HCT116 (cell line): ENCODE measurements around the gene SCN8A. TPM values are rescaled to one million over a fixed set of nuclear protein-coding genes. Genes with fewer than 3 reads are reported as not detected.

Experiments used
- ATAC-seq: fragments of 200-7000 bp; cut with Tn5 transposase; 2 replicates; pipeline ENCODE4 v1.9.1; 2020; ENCODE audit warnings: mild to moderate bottlenecking, moderate library complexity
- BruUV-seq: library from RNA; stranded (reverse); fragments of 400-500 nt; replicated peaks from 2 replicates; lab custom pipeline; 2021; lab: Mats Ljungman, UMichigan
- CTCF ChIA-PET: fragments of 300-600 bp; sonication (Branson Sonifier 250); formaldehyde crosslinking; loops from one replicate; lab custom pipeline; 2021; ENCODE audit warnings: antibody characterized with exemption; lab: Charles Lee
- POLR2A ChIA-PET: fragments of 300-600, 350-600 bp; sonication (Branson Sonifier 250); formaldehyde crosslinking; loops from one replicate; lab custom pipeline; 2021; ENCODE audit warnings: antibody characterized with exemption; lab: Charles Lee
- RAD21 ChIA-PET, 2 experiments: fragments of 300-600 bp; sonication (Branson Sonifier 250); formaldehyde crosslinking; loops; one replicate each; lab custom pipeline; 2023; ENCODE audit warnings: low total read pairs in 2 of 2; ENCODE audit not compliant: uncharacterized antibody in 2 of 2, unreplicated experiment in 2 of 2, low non-redundant PET in 1 of 2; lab: Charles Lee
- DNase-seq: peaks from one replicate; pipeline ENCODE4 v3.0.0-alpha.2; 2010; ENCODE audit warnings: low read depth, low spot score
- H2AFZ ChIP-seq: fragments of 200-600 bp; shearing (Covaris generic), sonication (generic); 2 replicates; pipeline ENCODE4 v1.6.1; 2017; ENCODE audit warnings: low read depth, mixed run types, mixed read lengths, antibody characterized with exemption, low read length; ENCODE audit not compliant: poor library complexity, severe bottlenecking
- H3K27ac ChIP-seq: 2 replicates; pipeline ENCODE4 v1.5.1; 2012; ENCODE audit warnings: low read depth, low read length
- H3K27me3 ChIP-seq: fragments of 200-600 bp; sonication (generic); 2 replicates; pipeline ENCODE4 v1.6.1; 2016; ENCODE audit warnings: mixed run types, low read length, mixed read lengths; ENCODE audit not compliant: insufficient read depth
- H3K36me3 ChIP-seq, 2 experiments: fragments of 200-500 bp in 1 of 2; fragments of 200-600 bp in 1 of 2; sonication (Bioruptor generic) in 1 of 2; sonication (generic) in 1 of 2; 2 replicates each; pipeline versions ENCODE4 v1.5.1 to v1.6.1; 2014 to 2016; ENCODE audit warnings: low read length in 2 of 2, inconsistent platforms in 1 of 2, mixed read lengths in 1 of 2, mixed run types in 1 of 2; ENCODE audit not compliant: insufficient read depth in 2 of 2, control insufficient read depth in 1 of 2
- H3K4me1 ChIP-seq, 2 experiments: fragments of 200-600 bp in 1 of 2; sonication (generic) in 1 of 2; 2 replicates each; pipeline versions ENCODE4 v1.5.1 to v1.6.1; 2012 to 2017; ENCODE audit warnings: low read length in 2 of 2, inconsistent platforms in 1 of 2, mild to moderate bottlenecking in 1 of 2, mixed read lengths in 1 of 2, mixed run types in 1 of 2, moderate library complexity in 1 of 2; ENCODE audit not compliant: insufficient read depth in 2 of 2, control insufficient read depth in 1 of 2
- H3K4me2 ChIP-seq: fragments of 200-600 bp; sonication (generic); 2 replicates; pipeline ENCODE4 v1.6.1; 2017; ENCODE audit warnings: mixed run types, low read length, mixed read lengths
- H3K4me3 ChIP-seq, 2 experiments: fragments of 200-600 bp in 1 of 2; sonication (generic) in 1 of 2; replicated peaks in 1 of 2; 2 replicates each; pipeline ENCODE4 v1.5.1; 2011 to 2016; ENCODE audit warnings: low read length in 2 of 2, control low read depth in 1 of 2, low read depth in 1 of 2, mild to moderate bottlenecking in 1 of 2, mixed read lengths in 1 of 2, mixed run types in 1 of 2
- H3K79me2 ChIP-seq: fragments of 200-600 bp; sonication (generic); 2 replicates; pipeline ENCODE4 v1.6.1; 2017; ENCODE audit warnings: mild to moderate bottlenecking, mixed run types, low read length, moderate library complexity, mixed read lengths; ENCODE audit not compliant: insufficient read depth
- H3K9ac ChIP-seq: fragments of 200-600 bp; sonication (generic); 2 replicates; pipeline ENCODE4 v1.6.1; 2016; ENCODE audit warnings: low read length, mixed read lengths
- H3K9me2 ChIP-seq: fragments of 200-600 bp; sonication (generic), shearing (Covaris generic); 2 replicates; pipeline ENCODE4 v1.6.1; 2017; ENCODE audit warnings: mixed run types, mild to moderate bottlenecking, moderate library complexity; ENCODE audit not compliant: insufficient read depth
- H3K9me3 ChIP-seq, 2 experiments: fragments of 200-500 bp in 1 of 2; fragments of 200-600 bp in 1 of 2; sonication (Bioruptor generic) in 1 of 2; sonication (generic) in 1 of 2; 2 replicates each; pipeline ENCODE4 v1.6.1; 2014 to 2017; ENCODE audit warnings: low read length in 2 of 2, mixed read lengths in 2 of 2, inconsistent platforms in 1 of 2, low read depth in 1 of 2, mild to moderate bottlenecking in 1 of 2, mixed run types in 1 of 2, moderate library complexity in 1 of 2; ENCODE audit not compliant: control insufficient read depth in 1 of 2, insufficient read depth in 1 of 2
- H4K20me1 ChIP-seq: fragments of 200-600 bp; sonication (generic), shearing (Covaris generic); 2 replicates; pipeline ENCODE4 v1.6.1; 2017; ENCODE audit warnings: mixed run types, mild to moderate bottlenecking, moderate library complexity; ENCODE audit not compliant: insufficient read depth
- CEBPB ChIP-seq: IDR thresholded peaks from 2 replicates; pipeline ENCODE4 v1.6.1; 2012; ENCODE audit warnings: low read depth
- EGR1 ChIP-seq: IDR thresholded peaks from 2 replicates; pipeline ENCODE4 v1.6.1; 2012; ENCODE audit warnings: low read depth
- EZH2phosphoT487 ChIP-seq: fragments of 200-600 bp; IDR thresholded peaks from 2 replicates; pipeline ENCODE4 v1.6.1; 2018; ENCODE audit warnings: antibody characterized with exemption, borderline replicate concordance
- FOSL1 ChIP-seq: IDR thresholded peaks from 2 replicates; pipeline ENCODE4 v1.6.1; 2012; ENCODE audit warnings: low read depth
- MAX ChIP-seq: IDR thresholded peaks from 2 replicates; pipeline ENCODE4 v1.6.1; 2012
- POLR2A ChIP-seq: IDR thresholded peaks from 2 replicates; pipeline ENCODE4 v1.7.0; 2011; ENCODE audit warnings: borderline replicate concordance; ENCODE audit not compliant: insufficient read depth, insufficient read length; ENCODE audit errors: extremely low read depth
- SP1 ChIP-seq: IDR thresholded peaks from 2 replicates; pipeline ENCODE4 v1.6.1; 2012; ENCODE audit warnings: low read depth
- ZBTB33 ChIP-seq: IDR thresholded peaks from 2 replicates; pipeline ENCODE4 v1.6.1; 2011; ENCODE audit warnings: mild to moderate bottlenecking, low read length, moderate library complexity; ENCODE audit not compliant: insufficient replicate concordance; ENCODE audit errors: extremely low read depth
- ZFX ChIP-seq: fragments of 450-650 bp; IDR thresholded peaks from 2 replicates; pipeline ENCODE4 v1.6.1; 2017
- ZNF274 ChIP-seq: fragments of 200-500 bp; sonication (Bioruptor generic); IDR thresholded peaks from 2 replicates; pipeline ENCODE4 v1.6.1; 2014; ENCODE audit warnings: mild to moderate bottlenecking, low read depth, low read length, inconsistent platforms
- intact Hi-C: fragments of 100-400 bp; cut with micrococcal nuclease; formaldehyde crosslinking; loops from 2 replicates; pipeline ENCODE4 v1.10.0; 2022
- total RNA-seq: library from RNA; stranded (reverse); gene quantifications from one replicate; pipeline ENCODE4 v1.2.1, GENCODE V29; 2021; ENCODE audit not compliant: unreplicated experiment

SCN8A gene
- total RNA-seq, 1 experiment from 2014 or later = 7.1 TPM

- no peak for TF ChIP-seq CEBPB
- TF ChIP-seq ZFX = no peak
- TF ChIP-seq ZNF274 = no peak
- TF ChIP-seq ZBTB33 = no peak
- TF ChIP-seq EZH2phosphoT487 = no peak
Measured at GRCh38 chr12:51630256-51630880, 39.3 kb downstream of the SCN8A start (continued).

- H2AFZ ChIP-seq = no peak overlapping the region
- ChIA-PET CTCF (no interaction called here), POLR2A (no interaction called here), RAD21 (no interaction called here)
- TF ChIP-seq MAX (no peak), POLR2A (no peak), SP1 (no peak), EGR1 (no peak), FOSL1 (no peak)
- H3K4me1 ChIP-seq = peaks cover 14 to 17% of the 10 kb centered on the region in 2 experiments
- H3K36me3 ChIP-seq = no peaks in the 10 kb centered on the region
- no TSS peak for BruUV-seq
- H3K27ac ChIP-seq = no peak overlapping the region
- H3K4me3 ChIP-seq = no peak overlapping the region
- ATAC-seq (no peak), DNase-seq (no peak)
- H3K9ac ChIP-seq = 0 out of 2 replicates have a peak overlapping the region, but pooled peaks have one; percentile 26
- H4K20me1 ChIP-seq = no peaks in the 10 kb centered on the region
- H3K4me2 ChIP-seq = peak overlapping the region; percentile 57
- intact Hi-C loops = no loop called here
- no peaks in the 10 kb centered on the region for H3K9me3 ChIP-seq
- no peaks in the 10 kb centered on the region for H3K9me2 ChIP-seq
- no peaks in the 10 kb centered on the region for H3K27me3 ChIP-seq
- no peaks in the 10 kb centered on the region for H3K79me2 ChIP-seq
Measured at GRCh38 chr12:51630986-51631385, 40.0 kb downstream of the SCN8A start.
